Activated naive CD8-positive, alpha-beta T cell treated with anti-CD3 and anti-CD28 coated beads, Interleukin-2, amount 50 U/mL, for 16 hours (primary cell): ENCODE measurements around the gene KRT79.

Experiments
- DNase-seq: peaks from one replicate; pipeline ENCODE4 v3.0.0-alpha.2; 2020; ENCODE audit warnings: low read depth, low spot score

Gene KRT79

DNA sequence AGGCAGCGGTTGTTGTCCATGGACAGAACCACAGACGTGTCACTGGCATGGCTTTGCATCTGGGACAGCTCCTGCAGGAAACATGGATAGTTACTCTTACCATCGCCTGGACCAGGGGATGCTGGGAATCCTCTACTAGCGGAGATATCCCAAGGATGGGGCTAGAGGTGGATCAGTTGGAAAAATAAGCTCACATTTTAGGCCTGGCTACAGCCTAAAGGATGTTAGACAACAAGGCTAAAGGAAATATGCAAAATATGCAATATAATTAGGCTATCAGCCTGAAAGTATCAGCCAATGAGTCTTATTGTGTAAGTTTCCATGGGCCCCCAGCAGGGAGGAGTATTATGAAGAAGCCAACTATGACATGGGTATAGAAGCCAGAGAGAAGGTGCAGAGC, 61.9 kb downstream of the KRT79 start:
- no peak for DNase-seq

- DNase-seq: no peak
These were observed 62.6 kb downstream of the KRT79 start for GRCh38 chr12:52771505-52771904.
